Body of pancreas (tissue), 4 donors: ENCODE results near the gene POLA2.

ENCODE experiments used
- POLR2A ChIP-seq, 3 donors: fragments of 450-650 bp; IDR thresholded peaks; one replicate each; pipeline ENCODE4 v1.6.1; 2016; ENCODE audit warnings: antibody characterized with exemption in 3 of 3, mild to moderate bottlenecking in 2 of 3
- TF ChIP-seq, protein P1 (sequence below), 7 experiments: fragments of 450-650 bp in 4 of 7; fragments of 200-600 bp in 3 of 7; sonication (generic) in 3 of 7; IDR thresholded peaks; one replicate each; pipeline ENCODE4 v1.5.1; 2016 to 2019; ENCODE audit warnings: antibody characterized with exemption in 7 of 7

DNA sequence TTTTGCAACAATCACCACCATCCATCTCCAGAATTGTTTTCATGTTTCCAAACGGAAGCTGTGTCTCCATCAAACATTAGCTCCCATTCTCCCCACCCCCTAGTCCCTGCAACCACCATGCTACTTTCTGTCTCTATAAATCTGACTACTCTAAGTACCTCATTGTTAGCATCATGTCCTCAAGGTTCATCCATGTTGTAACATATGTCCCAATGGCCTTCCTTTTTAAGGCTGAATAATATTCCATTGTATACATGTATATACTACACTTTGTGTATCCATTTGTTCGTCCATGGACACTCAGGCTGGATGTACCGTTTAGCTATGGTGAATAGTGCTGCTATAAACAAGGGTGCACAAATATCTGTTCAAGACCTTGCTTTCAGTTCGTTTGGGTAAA is 63.7 kb downstream of the POLA2 start:
- TF ChIP-seq POLR2A (IDR thresholded peaks at IDR 0.05): no peak
- TF ChIP-seq, protein P1, sequence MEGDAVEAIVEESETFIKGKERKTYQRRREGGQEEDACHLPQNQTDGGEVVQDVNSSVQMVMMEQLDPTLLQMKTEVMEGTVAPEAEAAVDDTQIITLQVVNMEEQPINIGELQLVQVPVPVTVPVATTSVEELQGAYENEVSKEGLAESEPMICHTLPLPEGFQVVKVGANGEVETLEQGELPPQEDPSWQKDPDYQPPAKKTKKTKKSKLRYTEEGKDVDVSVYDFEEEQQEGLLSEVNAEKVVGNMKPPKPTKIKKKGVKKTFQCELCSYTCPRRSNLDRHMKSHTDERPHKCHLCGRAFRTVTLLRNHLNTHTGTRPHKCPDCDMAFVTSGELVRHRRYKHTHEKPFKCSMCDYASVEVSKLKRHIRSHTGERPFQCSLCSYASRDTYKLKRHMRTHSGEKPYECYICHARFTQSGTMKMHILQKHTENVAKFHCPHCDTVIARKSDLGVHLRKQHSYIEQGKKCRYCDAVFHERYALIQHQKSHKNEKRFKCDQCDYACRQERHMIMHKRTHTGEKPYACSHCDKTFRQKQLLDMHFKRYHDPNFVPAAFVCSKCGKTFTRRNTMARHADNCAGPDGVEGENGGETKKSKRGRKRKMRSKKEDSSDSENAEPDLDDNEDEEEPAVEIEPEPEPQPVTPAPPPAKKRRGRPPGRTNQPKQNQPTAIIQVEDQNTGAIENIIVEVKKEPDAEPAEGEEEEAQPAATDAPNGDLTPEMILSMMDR (IDR thresholded peaks at IDR 0.05): no peak
